DMS 273 (cell line): Measurements from ENCODE around the gene LRP1.

Experiments used
- DNase-seq: peaks from one replicate; lab custom pipeline; 2025; ENCODE audit not compliant: unreplicated experiment; lab: John Stamatoyannopoulos, UW

LRP1 gene

GRCh38 chr12:57207731-57208630 lies 79.7 kb downstream of the LRP1 start:
- DNase-seq: no peak

GRCh38 chr12:57208631-57209282 lies 80.5 kb downstream of the LRP1 start:
- DNase-seq: no peak

GRCh38 chr12:57209916-57210315 lies 81.6 kb downstream of the LRP1 start:
- DNase-seq: no peak

- DNase-seq: no peak
Measured at GRCh38 chr12:57210461-57210860, 82.2 kb downstream of the LRP1 start.

GRCh38 chr12:57210926-57211692 lies 82.8 kb downstream of the LRP1 start:
- DNase-seq: peak; percentile 53

- no peak for DNase-seq
Measured at GRCh38 chr12:57211791-57212700, 83.8 kb downstream of the LRP1 start.

GRCh38 chr12:57212701-57213057 lies 84.4 kb downstream of the LRP1 start:
- DNase-seq: no peak

GRCh38 chr12:57213058-57213715 lies 84.9 kb downstream of the LRP1 start:
- peak; percentile 88 for DNase-seq

GRCh38 chr12:57213763-57214397 lies 85.6 kb downstream of the LRP1 start:
- peak; percentile 34 for DNase-seq

- DNase-seq: peak; percentile 84
Measured at GRCh38 chr12:57214398-57214781, 86.1 kb downstream of the LRP1 start.

GRCh38 chr12:57215065-57215464 lies 86.8 kb downstream of the LRP1 start:
- DNase-seq: peak; percentile 18

- peak; percentile 51 for DNase-seq
Measured at GRCh38 chr12:57215668-57216013, 87.4 kb downstream of the LRP1 start.

GRCh38 chr12:57216014-57216911 lies 88.0 kb downstream of the LRP1 start, which contains the start of gene NXPH4:
Gene NXPH4 (plus strand): TSS chr12:57216794. CDS start chr12:57216970, 176 bp downstream.
- DNase-seq: peak; percentile 61

- peak; percentile 78 for DNase-seq
Measured at GRCh38 chr12:57216921-57217879, 88.9 kb downstream of the LRP1 start.

- peak; percentile 50 for DNase-seq
Measured at GRCh38 chr12:57218030-57218853, 90.0 kb downstream of the LRP1 start.

- no peak for DNase-seq
Measured at GRCh38 chr12:57219205-57219992, 91.1 kb downstream of the LRP1 start.
